ENCODE results near the gene DUSP2.

DUSP2 gene

DNA sequence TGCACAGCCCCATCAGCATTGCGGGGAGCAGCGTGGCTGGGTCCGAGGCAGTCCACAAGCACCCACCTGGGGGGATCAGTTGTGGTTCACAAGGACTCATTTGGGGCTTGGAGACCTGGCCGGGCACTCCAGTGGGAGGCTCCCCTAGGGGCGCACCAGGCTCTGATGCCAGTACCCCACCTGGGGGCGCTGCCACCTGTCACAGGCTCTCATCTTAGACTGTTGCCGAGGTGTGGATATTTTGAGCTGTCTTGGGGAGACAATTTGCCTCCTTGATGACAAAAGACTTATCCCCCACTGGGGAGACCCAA lies 31.9 kb downstream of the DUSP2 start:
- no peak for DNase-seq

DNA sequence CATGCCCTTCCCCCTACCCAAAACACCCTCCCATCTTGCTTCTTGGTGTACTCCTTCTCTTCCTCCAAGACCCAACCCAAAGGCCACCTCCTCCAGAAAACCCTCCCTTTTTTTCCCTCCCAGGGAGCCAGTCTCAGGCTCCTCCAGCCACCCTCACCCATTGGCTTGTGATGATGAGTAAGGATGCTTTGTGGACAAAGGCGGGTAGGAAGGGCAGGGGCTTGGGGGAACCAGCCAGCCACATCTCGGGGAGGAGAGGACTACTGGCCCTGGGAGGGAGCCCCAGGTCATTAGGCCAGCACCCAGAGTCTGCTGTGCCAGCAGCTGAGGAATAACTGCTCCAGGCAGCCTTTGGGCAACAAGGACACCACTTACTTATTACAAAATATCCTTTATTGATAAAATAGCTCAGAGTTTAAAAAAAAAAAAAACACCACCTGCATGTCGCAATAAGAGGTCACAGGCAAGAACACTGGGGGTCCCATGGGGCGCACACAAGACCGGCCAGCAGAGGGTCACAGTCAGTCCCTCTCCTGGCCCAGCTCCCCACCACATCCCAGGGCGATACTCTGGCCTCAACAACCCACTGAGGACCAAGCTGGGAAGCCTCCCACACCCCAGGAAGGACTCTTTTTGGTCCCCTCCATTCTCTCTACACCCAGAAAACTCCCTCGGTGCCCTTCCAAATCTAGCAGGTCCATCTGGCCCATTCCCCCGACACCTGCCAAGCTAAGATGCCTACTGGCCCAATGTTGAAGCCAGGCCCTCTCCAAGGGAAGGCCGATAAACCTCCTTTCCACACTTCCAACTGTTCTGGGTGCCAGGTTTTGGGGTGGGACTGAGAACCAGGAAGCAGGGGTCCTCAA lies 32.5 kb downstream of the DUSP2 start:
- no peak for DNase-seq

DNA sequence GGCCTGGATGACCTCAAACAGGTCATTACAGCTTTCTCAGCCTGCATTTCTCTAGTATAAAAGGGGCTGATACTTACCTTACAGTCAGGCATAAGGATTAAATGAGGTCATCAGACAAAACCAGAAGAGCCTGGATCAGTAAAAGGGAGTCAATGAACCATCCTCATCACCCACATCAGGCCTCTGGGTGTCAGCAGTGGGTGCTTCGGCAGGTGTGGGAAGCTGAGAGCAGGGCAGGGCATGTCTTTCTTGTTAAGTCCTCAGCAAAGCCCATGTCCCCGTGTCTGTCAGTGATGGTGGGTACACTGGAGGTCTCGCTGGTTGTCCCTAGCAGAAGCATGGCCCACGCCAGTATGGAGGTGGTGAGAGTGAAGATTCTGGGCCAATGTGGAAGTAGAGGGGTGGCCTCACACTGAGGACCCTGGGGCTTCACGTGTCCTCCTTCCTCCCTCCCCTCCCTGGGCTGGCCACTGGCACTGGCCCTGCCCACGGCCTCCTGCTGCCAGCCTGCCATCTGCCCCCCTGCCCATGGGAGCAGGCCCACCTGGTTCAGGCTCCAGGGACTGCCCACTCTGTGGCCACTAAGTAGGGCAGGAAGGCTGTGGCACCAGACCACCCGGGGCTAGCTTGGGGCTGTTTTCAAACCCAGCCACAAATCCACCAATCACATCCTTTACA lies 33.3 kb downstream of the DUSP2 start:
- no peak for DNase-seq

DNA sequence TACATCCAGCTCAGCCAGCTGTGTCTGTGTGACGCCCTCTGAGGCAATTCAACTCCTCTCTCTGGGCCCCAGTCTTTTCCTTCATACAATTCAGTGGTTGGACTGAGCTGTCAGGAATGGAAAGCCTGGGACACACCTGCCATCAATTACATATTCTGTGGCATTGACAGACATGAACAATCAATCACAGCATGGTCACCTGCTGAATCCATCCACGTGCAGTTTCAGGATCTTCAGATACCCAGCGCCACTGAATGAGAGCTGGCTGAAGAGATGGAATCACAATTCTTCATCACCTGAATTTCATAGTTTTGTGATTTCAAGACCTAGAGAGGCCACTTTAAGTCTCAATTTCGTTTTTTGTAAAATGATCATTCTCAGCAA lies 34.0 kb downstream of the DUSP2 start:
- no peak for DNase-seq

DNA sequence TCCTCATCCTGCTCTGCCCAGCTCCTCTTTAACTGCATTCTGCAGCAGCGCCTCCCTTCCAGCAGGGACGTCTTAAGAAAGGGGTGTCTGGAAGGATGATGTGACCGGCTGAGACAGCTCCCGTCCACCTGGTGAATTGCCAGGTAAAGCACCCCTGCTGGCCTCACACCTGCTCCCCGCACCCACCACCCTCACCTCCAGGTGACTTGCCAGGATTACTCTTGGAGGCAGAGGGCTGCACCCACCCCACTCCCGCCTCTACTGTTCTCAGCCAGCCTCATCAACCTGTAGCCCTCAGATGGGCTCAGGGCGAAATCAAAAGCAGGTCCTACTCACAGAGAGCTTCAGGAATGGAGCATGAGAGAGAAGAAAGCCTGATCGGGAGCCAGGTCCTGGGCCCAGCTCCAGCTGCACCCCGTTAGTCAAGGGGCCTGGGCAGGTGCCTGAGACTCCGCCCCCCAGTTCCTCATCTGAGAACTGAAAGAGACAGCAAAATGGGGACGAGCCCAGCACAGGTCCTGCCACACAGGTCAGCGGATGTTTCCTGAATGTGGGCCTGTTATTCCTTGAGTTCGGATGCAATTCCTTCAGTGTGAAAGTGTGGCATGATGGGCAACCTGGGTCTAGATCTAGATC lies 34.5 kb downstream of the DUSP2 start:
- peak; percentile 1 for DNase-seq

DNA sequence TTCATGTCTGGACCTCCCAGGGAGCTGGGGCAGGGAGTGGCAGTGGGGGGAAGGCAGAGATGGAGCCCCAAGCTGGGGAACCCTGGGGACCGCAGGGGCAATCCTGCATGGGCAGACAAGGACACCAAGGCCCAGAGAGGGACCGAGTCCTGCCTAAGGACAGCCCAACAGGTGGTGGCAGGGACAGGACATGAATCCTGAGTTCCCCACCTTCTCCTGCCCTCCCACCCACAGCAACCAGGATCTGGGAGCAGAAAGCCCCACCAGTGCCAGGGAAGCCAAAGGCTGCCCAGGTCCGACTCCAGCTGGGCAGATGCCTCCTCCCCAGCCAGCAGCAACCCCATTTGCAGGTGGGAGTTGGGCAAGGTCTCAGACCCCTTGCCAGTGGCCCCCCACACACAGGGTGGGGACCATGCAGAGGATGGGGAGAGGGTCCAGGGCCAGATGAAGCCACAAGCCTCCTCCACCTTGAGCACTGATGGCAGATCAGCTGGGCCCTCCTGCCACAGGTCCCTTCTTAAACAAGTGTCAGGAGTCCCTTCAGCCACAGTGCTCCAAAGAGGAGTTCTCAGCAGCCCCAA lies 35.2 kb downstream of the DUSP2 start:
- DNase-seq: peak; percentile 1

DNA sequence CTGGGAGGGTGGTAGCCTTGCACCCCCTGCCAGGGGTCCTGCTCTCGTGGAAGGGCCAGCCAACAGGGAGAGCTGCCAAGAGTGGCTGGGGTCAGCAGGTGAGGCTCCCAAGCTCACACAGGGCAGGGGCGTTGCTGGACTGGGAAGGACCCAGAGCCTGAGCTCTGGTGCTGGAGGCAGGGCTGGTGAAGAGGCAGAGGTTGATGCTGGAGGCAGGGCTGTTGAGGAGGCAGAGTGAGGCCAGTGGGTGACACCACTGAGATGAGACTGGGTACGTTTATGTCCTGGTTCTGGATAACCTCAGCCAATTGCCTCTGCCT lies 35.9 kb downstream of the DUSP2 start:
- peak; percentile 0 for DNase-seq

DNA sequence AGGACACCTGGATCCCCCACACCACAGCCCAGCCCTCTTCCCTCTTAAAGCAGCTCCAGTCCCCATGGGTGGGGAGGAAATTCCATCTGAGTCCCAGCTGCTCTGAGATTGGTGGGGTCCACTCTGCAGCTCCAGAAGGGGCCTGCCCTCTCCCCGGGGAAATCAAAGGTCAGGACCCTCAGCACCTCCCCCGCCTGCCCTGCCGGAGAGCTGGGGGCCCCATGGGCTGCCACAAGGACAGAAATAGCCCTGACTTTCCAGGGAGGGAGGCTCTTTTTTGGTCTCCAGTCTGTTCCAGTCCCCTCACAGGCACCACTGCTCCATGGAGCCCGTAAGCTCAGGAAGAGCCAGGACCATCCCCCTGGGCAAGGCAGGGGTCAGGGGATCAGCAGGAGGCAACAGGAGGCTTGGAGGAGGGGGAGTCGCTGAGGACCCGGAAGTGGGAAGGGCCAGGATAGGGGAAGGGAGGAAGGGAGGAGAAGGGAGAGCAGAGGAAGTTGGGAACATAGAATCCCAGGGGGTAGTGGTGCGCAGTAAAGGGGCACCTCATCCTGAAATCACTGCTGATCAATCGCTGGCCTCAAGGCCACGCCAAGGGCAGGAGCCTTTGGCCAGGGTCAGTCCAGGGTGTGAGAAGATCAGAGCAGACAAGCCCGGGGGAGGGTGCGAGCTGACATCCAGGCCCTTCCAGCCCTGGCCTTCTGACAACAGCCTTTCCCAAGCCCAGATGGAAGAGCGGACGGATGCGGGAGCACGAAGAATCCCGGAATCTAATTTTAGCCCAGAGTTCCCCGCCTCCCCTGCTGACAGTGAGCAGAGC lies 36.5 kb downstream of the DUSP2 start:
- DNase-seq: peak; percentile 2

DNA sequence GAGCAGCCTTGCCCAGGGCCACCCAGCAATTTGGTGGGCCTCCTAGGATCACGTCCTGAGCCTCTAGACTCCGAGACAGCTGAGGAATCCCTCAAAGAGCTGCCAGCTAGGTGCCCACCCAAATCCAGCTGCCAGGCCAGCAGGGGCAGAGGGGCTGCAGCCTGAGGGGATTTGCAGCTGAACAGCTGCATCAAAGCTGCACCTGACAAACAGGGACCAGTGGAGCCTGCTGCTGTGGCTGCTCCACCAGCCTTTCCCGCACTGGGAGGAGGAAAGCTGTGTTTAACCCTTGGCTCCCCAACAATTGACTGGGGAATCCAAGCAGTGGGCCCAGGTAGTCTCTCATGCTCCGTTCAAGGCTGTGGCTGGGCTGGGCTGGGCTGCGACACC lies 37.1 kb downstream of the DUSP2 start:
- peak; percentile 1 for DNase-seq

DNA sequence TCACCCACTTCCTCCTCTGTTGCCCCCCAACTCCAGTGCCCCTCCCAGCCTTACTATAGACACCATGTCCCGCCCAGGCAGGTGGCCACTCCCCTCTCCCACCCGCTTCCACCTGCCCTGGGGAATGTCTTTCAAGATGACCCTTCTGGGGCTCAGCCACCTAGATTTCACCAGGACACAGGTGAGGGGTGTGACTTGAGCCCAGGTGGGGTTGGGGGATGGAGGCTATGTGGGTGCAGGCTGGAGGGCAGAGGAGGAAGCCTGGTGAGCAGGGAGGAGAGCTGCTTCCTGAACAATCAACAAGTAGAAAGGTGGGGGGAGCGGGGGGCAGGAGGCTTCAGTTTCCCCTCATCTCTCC lies 37.6 kb downstream of the DUSP2 start:
- DNase-seq: peak; percentile 1

DNA sequence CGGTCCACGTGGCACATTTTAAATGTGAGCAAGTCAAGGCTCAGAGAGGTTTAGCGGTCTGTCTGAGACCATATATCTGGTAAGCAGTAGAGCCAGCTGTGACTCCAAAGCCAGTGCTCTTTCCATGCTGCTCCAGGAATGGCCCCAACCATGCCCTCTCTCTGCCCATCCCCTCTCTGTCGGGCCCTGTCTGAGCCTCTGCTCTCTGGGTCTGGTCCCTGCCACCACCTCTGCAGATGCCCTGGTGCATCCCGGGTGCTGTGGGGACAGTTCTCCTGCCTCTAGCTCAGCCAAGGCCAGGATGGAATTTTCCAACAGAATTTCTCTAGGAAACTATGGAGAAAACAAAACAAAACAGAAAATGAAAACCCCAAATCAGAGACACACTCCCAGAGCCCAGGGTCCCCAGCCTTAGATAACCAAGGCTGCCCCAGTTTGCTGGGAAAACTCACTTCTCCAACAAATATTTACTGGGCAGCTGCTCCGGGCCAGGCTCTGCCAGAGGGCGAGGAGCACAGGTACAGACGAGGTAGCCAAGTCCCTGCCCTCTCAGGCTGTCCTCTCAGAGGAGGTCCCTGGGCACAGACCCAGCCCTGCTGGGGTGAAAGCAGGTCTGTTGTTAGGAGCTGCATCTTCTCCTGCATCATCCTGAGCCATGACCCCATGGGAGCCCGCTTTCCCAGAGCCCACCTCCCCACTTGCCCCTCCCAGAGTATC lies 38.1 kb downstream of the DUSP2 start:
- peak; percentile 1 for DNase-seq

DNA sequence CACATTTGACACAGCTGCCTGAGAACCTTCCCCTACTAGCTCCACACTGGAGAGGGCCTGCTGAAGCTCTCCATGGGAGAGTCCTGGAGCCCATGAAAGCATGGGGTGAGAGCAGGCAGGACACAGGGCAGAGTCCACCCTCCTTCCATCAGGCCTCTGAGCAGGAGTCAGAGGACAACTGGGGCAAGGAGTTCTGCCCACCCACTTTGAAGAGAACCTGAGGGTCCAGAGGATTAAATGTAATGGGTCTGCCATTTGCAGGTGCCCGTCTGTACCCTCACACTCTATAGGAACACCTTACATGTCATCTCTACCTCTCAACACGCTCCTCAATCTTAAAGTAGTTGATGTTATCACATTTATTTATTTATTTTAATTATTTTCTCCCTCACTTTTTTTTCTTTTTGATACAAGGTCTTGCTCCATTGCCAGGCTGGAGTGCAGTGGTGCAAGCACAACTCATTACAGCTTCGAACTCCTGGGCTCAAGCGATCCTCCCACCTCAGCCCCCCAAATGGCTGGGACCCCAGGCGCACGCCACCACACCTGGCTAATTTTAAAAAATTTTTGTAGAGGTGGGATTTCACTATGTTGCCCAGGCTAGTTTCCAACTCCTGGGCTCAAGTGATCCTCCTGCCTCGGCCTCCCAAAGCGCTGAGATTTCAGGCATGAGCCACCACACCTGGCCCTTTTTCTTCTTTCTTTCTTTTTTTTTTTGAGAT lies 39.1 kb downstream of the DUSP2 start:
- peak; percentile 0 for DNase-seq

DNA sequence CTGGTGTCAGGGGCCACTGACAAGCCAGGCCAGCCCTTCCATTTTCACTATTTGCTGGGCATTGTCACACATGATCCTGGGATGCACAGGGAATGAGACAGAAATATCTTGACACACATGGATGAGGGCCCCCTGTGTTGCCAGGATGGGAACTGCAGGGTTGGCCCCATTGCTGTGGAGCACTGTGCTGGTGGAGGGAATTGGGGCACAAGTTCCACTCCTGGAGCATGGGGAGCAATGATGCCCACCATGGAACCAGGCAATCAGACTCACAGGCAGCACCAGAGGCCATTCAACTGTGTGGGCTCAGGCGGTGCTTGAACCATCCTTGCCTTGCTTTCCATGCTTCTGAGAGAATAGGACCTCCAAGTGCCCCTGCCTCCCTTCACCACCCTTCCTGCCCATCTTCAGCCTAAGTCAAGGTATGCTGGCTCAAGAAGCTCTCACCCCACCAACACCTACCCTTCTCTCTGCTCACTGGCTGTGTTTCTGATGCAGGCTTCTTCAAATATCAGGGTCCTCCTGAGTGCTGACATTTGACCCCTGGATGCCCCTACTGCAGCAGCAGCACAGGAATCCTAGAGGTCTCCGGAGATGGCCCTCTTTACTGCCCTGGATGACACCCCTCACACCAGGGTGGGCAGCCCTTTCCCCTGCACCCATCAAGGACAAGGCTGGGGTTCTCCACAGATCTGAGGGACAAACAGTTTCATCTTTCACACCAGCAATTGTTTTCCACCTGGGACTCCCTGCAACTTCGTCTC lies 39.9 kb downstream of the DUSP2 start:
- no peak for DNase-seq

DNA sequence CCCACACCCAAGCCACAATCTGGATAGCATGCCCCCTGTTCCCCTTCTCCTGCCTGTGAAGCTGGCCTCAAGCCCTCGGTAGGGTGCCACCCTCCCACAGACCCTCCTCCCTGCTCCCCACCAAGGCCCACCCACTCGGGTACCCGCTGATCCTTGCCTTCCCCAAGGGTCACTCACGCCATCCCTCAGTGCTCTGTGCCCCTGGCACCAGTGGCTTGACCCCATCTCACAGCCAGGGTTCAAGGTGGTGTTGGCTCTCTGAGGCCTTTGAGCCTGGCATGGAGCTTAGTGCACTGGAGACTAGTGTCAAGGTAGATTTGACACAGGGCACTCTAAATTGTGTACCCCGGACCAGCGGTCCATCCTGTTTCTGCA lies 40.8 kb downstream of the DUSP2 start:
- peak; percentile 1 for DNase-seq

DNA sequence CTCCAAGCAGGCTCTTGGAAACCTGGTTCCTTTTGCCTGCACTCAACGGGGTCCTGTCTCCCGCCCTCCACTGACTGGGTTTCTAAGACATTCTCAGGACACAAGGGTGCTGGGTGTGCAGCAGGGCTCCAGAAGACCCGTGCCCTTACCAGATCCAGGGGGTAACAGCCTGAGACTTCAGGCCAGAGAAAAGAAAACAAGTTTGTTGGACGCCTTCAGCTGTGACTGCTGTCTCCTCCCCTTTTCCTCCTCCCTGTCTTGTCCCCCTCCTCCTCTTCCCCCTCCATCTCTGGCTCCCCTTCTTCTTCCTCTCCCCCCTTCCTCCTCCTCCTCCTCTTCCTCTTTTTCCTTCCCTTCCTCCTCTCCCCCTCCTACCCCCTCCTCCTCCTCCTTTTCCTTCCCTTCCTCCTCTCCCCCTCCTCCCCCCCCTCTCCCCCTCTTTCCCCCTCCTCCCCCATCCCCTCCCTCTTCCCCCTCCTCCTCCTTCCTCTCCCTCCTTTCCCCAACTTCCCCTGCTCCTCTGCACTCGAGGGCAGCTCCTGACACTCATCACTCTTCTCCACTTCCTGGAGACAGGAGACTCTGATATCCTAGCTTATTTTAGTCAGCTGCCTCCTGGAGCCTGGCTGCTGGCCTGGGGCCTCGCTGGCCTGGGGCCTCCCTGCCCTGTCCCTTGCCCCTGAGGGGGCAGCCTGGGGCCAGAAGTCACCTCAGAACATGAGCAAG lies 41.3 kb downstream of the DUSP2 start:
- peak; percentile 0 for DNase-seq

DNA sequence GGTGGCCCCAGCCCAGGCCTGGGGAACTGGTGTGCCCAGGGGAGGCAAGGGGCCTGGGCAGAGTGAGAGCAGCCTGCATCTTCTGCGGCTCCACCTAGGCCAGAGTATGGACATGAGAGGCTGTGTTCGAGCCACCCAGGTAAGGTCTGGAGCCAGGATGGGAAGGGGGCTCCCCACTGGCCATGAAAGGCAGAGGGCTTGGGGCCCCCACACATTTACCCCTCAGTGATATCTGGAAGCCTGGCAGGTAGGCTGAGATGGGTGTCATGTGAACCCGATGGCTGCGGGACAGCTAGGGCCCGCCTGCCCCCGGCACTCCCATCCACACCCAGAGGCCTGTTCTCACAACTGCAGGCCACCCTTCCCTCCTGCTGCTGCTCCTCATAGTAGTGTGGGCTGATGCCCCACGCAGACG lies 42.0 kb downstream of the DUSP2 start:
- no peak for DNase-seq

DNA sequence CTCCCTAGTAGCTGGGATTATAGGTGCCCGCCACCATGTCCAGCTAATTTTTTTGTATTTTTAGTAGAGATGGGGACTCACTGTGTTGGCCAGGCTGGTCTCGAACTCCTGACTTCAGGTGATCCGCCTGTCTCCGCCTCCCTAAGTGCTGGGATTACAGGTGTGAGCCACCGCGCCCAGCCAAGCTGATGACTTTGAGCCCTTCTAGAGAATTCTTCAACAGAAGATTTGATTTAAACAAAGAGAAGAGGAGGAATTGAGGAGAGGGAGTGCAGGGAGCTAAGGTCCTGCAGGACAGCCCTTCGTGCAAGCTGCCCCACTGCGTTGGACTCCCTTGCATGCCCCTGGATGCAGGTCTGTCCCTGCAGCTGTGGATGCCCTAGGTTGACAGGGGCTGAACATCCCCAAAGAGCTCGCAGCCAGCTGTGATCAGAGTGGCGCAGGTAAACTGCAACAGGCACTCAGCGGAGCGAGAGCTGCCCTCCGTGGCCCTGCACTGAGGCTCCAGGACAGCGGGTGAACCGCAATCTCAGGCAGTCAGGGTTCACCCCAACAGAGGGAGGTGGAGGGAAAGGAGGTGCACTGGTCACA lies 42.5 kb downstream of the DUSP2 start:
- no peak for DNase-seq

DNA sequence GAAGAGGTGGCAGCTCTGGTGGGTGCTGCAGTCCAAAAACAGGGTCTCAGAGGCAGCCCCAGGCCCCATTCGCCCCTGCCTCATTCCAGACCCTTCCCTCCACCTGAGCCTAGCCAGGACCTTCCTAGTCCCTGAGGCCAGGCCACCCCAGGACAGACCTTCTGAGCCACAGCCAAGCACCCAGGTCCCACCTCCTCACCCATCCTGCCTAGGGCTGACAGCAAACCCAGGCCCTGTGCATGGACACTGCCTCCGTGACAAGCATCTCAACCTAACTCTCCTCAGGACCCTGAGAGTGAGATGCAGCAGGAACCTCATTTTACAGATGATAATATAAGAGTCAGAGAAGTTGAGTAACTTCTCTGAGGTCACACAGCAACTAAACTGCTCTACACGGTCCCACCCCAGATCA lies 44.3 kb downstream of the DUSP2 start:
- DNase-seq: peak; percentile 1

DNA sequence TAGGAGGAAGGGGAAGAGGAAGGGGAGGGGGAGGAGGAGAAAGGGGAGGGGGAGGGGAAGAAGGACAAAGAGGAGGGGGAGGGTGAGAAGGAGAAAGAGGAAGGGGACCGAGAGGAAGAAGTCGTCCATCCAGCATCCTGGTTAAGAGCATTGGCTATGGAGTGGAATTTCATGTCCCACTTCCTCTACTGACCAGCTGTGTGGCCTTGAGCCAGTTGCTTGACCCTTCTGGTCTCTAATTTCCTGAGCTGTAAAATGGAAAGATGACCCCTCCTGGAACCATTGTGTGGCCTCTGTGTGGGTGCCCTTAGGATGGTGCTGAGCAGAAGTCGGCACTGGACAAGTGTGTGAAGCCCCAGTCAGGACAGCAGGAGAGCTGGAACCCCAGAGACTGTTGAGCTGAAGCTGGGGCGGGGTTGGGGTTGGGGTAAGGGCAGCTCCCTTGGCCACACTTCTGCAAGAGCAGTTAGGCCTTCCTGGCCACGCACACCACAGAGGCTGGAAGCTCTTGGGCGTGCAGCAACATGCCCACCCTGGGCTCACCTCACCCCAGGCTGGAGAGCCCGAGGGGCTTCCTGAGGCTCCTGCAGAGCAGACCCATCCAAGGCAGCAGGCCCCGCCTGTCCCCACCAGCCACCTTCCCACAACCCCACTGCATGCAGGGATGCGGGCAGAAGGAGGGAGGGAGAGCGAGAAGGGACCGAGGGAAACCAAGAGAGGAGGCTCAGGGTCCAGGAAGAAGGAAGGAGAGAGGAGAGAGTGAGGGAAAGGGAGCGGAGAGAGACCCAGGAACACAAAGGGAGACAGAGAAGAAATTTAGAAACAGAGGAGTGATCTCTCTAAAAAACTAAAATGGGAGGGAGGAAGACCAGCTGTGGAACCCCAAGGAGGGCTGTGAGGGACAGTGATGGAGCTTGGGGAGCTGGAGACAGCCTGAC lies 45.1 kb downstream of the DUSP2 start:
- no peak for DNase-seq
